ENCODE results near the gene WDR91. TPM values are rescaled to one million over a fixed set of nuclear protein-coding genes. Genes with fewer than 3 reads are reported as not detected.

Gene WDR91
- total RNA-seq, 1 donor from 2014 or later: 30.0 TPM

GRCh38 chr7:135160098-135160857 is 51.0 kb downstream of the WDR91 start:
- H3K36me3 ChIP-seq: peaks cover 7% of the 10 kb centered on the region
- peak overlapping the region; percentile 27 for H3K27ac ChIP-seq
- intact Hi-C loops (cut with DNase I): loop anchor here (10.0 kb wide), 2 partner anchors 175 to 205 kb away; partner anchors contain the start of gene AGBL3
- DNase-seq: no peak
- peaks cover 36% of the 10 kb centered on the region for H3K4me1 ChIP-seq
- ATAC-seq: peak; percentile 29
- no peaks in the 10 kb centered on the region for H3K27me3 ChIP-seq
- no peak for TF ChIP-seq CTCF (IDR thresholded peaks at IDR 0.05)
- H3K9me3 ChIP-seq: peaks cover 7% of the 10 kb centered on the region
- H3K4me3 ChIP-seq: no peak overlapping the region

- no peak for ATAC-seq
- intact Hi-C loops (cut with DNase I): loop anchor here (10.0 kb wide), 2 partner anchors 175 to 205 kb away; partner anchors contain the start of gene AGBL3
- Histone ChIP-seq H3K27me3 (no peaks in the 10 kb centered on the region), H3K9me3 (peaks cover 7% of the 10 kb centered on the region), H3K4me1 (peaks cover 33% of the 10 kb centered on the region), H3K4me3 (no peak overlapping the region), H3K36me3 (no peaks in the 10 kb centered on the region), H3K27ac (peak overlapping the region; percentile 27)
- no peak for TF ChIP-seq CTCF (IDR thresholded peaks at IDR 0.05)
- DNase-seq: no peak
These were observed 51.8 kb downstream of the WDR91 start for GRCh38 chr7:135159359-135160085.

- no peak for TF ChIP-seq CTCF (IDR thresholded peaks at IDR 0.05)
- no peaks in the 10 kb centered on the region for H3K36me3 ChIP-seq
- DNase-seq: no peak
- H3K27me3 ChIP-seq: no peaks in the 10 kb centered on the region
- intact Hi-C loops (cut with DNase I): no loop called here
- H3K4me3 ChIP-seq: no peak overlapping the region
- peaks cover 33% of the 10 kb centered on the region for H3K4me1 ChIP-seq
- no peak overlapping the region for H3K27ac ChIP-seq
- ATAC-seq: no peak
- peaks cover 7% of the 10 kb centered on the region for H3K9me3 ChIP-seq
These were observed 52.5 kb downstream of the WDR91 start for GRCh38 chr7:135158874-135159273.

GRCh38 chr7:135158141-135158655 is 53.1 kb downstream of the WDR91 start:
- TF ChIP-seq CTCF (IDR thresholded peaks at IDR 0.05): no peak
- Histone ChIP-seq H3K27ac (peak overlapping the region; percentile 11), H3K4me1 (peaks cover 33% of the 10 kb centered on the region), H3K27me3 (no peaks in the 10 kb centered on the region), H3K36me3 (no peaks in the 10 kb centered on the region), H3K9me3 (peaks cover 7% of the 10 kb centered on the region), H3K4me3 (no peak overlapping the region)
- intact Hi-C loops (cut with DNase I): no loop called here
- DNase-seq (no peak), ATAC-seq (no peak)

GRCh38 chr7:135156290-135156689 is 55.0 kb downstream of the WDR91 start:
- H3K36me3 ChIP-seq: no peaks in the 10 kb centered on the region
- peaks cover 31% of the 10 kb centered on the region for H3K4me1 ChIP-seq
- peaks cover 7% of the 10 kb centered on the region for H3K9me3 ChIP-seq
- ATAC-seq: no peak
- TF ChIP-seq CTCF (IDR thresholded peaks at IDR 0.05): no peak
- intact Hi-C loops (cut with DNase I): no loop called here
- H3K27me3 ChIP-seq: no peaks in the 10 kb centered on the region
- no peak overlapping the region for H3K4me3 ChIP-seq
- no peak overlapping the region for H3K27ac ChIP-seq
- DNase-seq: no peak

Data from upper lobe of right lung (tissue), 1 donor.